ENCODE measurements around the gene RBBP9. TPM values are rescaled to one million over a fixed set of nuclear protein-coding genes. Genes with fewer than 3 reads are reported as not detected.
"Not testable (repeated sequence)": the region's sequence is repeated elsewhere in the genome, so short reads cannot be mapped to it uniquely, and the experiment has no call there.

Gene RBBP9
- total and polyA plus RNA-seq, 3 donors from 2014 or later: 8.9 to 13.6 (median 11.6) TPM

GRCh38 chr20:18532626-18533025, 35.6 kb upstream of the RBBP9 start:
- Histone ChIP-seq H3K36me3 (ENCODE audit: low read depth, missing control alignments) (no peaks in the 10 kb centered on the region), H3K27me3 (no peaks in the 10 kb centered on the region), H3K27ac (no peak overlapping the region), H3K4me3 (no peak overlapping the region), H3K4me1 (no peaks in the 10 kb centered on the region), H3K9me3 (no peaks in the 10 kb centered on the region)
- intact Hi-C loops (cut with DNase I; ENCODE audit: low total_unique reads): no loop called here
- TF ChIP-seq POLR2A (IDR thresholded peaks at IDR 0.05): no peak
- TF ChIP-seq, protein P1, sequence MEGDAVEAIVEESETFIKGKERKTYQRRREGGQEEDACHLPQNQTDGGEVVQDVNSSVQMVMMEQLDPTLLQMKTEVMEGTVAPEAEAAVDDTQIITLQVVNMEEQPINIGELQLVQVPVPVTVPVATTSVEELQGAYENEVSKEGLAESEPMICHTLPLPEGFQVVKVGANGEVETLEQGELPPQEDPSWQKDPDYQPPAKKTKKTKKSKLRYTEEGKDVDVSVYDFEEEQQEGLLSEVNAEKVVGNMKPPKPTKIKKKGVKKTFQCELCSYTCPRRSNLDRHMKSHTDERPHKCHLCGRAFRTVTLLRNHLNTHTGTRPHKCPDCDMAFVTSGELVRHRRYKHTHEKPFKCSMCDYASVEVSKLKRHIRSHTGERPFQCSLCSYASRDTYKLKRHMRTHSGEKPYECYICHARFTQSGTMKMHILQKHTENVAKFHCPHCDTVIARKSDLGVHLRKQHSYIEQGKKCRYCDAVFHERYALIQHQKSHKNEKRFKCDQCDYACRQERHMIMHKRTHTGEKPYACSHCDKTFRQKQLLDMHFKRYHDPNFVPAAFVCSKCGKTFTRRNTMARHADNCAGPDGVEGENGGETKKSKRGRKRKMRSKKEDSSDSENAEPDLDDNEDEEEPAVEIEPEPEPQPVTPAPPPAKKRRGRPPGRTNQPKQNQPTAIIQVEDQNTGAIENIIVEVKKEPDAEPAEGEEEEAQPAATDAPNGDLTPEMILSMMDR (IDR thresholded peaks at IDR 0.05): no peak
- 93 to 96% methylated on average over 6 of the region's 6 CpGs for WGBS, 2 donors
- no peak for DNase-seq

DNA sequence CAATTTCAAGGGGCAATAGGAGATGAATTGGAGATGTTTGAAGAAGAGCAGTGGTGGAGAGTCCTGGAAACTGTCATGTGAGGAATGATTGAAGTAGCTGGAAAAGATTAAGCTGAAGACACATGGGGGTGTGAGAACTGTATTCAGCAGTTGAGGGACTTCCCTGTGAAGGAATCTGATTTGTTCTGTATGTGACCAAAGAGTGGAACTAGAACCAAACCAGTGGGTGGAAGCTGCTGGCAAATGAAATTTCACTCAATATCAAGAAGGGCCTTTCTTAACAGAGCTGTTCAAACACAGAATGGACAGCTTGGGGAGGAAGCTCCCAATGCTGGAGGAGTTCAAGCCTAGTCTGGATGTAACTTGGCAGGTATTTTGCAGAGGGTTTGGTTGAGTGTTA, 32.0 kb upstream of the RBBP9 start:
- Histone ChIP-seq H3K9me3 (no peaks in the 10 kb centered on the region), H3K4me3 (no peak overlapping the region), H3K27ac (no peak overlapping the region), H3K27me3 (no peaks in the 10 kb centered on the region), H3K4me1 (no peaks in the 10 kb centered on the region), H3K36me3 (ENCODE audit: low read depth, missing control alignments) (no peaks in the 10 kb centered on the region)
- TF ChIP-seq, protein P1 (IDR thresholded peaks at IDR 0.05): no peak
- intact Hi-C loops (cut with DNase I; ENCODE audit: low total_unique reads): no loop called here
- no peak for DNase-seq

DNA sequence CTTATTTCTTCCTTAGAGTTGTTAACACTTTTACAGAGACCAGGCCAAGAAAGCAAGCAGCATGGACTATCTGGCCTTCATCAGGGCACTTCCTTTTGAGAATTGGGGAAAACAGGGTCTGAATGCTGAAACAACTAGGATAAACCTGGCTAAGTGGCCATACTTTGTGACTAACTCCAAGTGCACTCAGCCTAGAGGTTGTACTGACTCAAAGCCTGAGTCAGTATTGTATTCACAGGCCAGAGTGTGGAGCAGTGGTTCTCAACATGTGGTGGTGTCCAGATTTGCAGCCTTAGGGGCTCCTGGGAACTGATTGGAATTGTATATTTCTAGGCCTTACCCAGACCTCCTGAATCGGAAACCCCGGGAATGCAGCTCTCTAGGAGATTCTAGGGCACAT, 30.8 kb upstream of the RBBP9 start:
- Histone ChIP-seq H3K9me3 (no peaks in the 10 kb centered on the region), H3K4me1 (no peaks in the 10 kb centered on the region), H3K27me3 (no peaks in the 10 kb centered on the region), H3K27ac (no peak overlapping the region), H3K4me3 (no peak overlapping the region), H3K36me3 (ENCODE audit: low read depth, missing control alignments) (no peaks in the 10 kb centered on the region)
- 95 to 100% methylated on average over 2 of the region's 2 CpGs for WGBS, 2 donors
- intact Hi-C loops (cut with DNase I; ENCODE audit: low total_unique reads): no loop called here
- no peak for DNase-seq
- TF ChIP-seq, protein P1 (IDR thresholded peaks at IDR 0.05): no peak
- no peak for TF ChIP-seq POLR2A (IDR thresholded peaks at IDR 0.05)

DNA sequence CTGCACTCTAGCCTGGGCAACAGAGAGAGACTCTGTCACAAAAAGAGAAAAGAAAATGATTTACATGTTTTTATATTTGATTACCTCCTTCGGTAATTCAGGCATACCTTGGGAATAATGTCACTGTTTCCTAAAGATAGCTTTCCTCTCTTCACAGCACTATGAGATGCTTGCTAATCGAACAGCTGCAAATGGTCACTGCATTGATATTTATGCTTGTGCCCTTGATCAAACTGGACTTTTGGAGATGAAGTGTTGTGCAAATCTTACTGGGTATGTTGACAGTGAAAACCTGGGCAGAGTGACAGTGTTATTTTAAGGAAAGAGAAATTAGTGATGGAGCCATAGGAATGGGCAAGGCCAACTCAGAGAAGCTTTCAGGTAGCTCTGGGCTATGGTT, 30.3 kb upstream of the RBBP9 start:
- Histone ChIP-seq H3K4me1 (no peaks in the 10 kb centered on the region), H3K27ac (no peak overlapping the region), H3K4me3 (no peak overlapping the region), H3K36me3 (ENCODE audit: low read depth, missing control alignments) (no peaks in the 10 kb centered on the region), H3K9me3 (no peaks in the 10 kb centered on the region), H3K27me3 (no peaks in the 10 kb centered on the region)
- 90 to 97% methylated on average over 2 of the region's 2 CpGs for WGBS, 2 donors
- intact Hi-C loops (cut with DNase I; ENCODE audit: low total_unique reads): no loop called here
- no peak for DNase-seq
- TF ChIP-seq, protein P1 (IDR thresholded peaks at IDR 0.05): no peak
- no peak for TF ChIP-seq POLR2A (IDR thresholded peaks at IDR 0.05)

DNA sequence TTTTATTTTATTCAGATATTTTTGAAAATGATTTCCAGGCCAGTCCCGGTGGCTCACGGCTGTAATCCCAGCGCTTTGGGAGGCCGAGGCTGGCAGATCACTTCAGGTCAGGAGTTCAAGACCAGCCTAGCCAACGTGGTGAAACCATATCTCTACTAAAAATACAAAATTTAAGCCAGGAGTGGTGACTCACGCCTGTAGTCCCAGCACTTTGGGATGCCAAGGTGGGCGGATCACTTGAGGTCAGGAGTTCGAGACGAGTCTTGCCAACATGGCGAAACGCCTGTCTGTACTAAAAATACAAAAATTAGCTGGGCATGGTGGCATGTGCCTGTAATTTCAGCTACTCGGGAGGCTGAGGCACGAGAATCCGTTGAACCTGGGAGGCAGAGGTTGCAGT, 29.7 kb upstream of the RBBP9 start:
- H3K9me3 ChIP-seq; H3K36me3 ChIP-seq (ENCODE audit: low read depth, missing control alignments); H3K4me3 ChIP-seq; H3K4me1 ChIP-seq; H3K27me3 ChIP-seq; intact Hi-C loops (cut with DNase I; ENCODE audit: low total_unique reads); DNase-seq; H3K27ac ChIP-seq: not testable (repeated sequence)
- 80 to 81% methylated on average over 14 of the region's 14 CpGs for WGBS, 2 donors

All from testis (tissue), 3 donors.